A673 (cell line): ENCODE results near the gene GPS1.

Experiments used
- CTCF ChIP-seq: fragments of 300-800, 200-600 bp; sonication (generic); conservative IDR thresholded peaks from 2 replicates; pipeline ENCODE4 v1.5.1; 2017; ENCODE audit warnings: low read depth, mild to moderate bottlenecking, antibody characterized with exemption, low read length, moderate library complexity, mixed read lengths
- EZH2 ChIP-seq: fragments of 200-600 bp; sonication (generic); IDR thresholded peaks from 2 replicates; pipeline ENCODE4 v1.6.1; 2017; ENCODE audit warnings: borderline replicate concordance, low read depth, mild to moderate bottlenecking, mixed read lengths, antibody characterized with exemption, low read length; ENCODE audit not compliant: poor library complexity, severe bottlenecking

- TF ChIP-seq CTCF (no peak), EZH2 (no peak)
Observed at GRCh38 chr17:82091264-82092066, 39.8 kb downstream of the GPS1 start.
